ENCODE data around the gene RAB24. TPM values are rescaled to one million over a fixed set of nuclear protein-coding genes. Genes with fewer than 3 reads are reported as not detected.
A peak's percentile ranks its signal among the peaks of the same experiment; 100 is the strongest.

RAB24 gene
- total RNA-seq, 1 donor: 14.2 TPM

DNA sequence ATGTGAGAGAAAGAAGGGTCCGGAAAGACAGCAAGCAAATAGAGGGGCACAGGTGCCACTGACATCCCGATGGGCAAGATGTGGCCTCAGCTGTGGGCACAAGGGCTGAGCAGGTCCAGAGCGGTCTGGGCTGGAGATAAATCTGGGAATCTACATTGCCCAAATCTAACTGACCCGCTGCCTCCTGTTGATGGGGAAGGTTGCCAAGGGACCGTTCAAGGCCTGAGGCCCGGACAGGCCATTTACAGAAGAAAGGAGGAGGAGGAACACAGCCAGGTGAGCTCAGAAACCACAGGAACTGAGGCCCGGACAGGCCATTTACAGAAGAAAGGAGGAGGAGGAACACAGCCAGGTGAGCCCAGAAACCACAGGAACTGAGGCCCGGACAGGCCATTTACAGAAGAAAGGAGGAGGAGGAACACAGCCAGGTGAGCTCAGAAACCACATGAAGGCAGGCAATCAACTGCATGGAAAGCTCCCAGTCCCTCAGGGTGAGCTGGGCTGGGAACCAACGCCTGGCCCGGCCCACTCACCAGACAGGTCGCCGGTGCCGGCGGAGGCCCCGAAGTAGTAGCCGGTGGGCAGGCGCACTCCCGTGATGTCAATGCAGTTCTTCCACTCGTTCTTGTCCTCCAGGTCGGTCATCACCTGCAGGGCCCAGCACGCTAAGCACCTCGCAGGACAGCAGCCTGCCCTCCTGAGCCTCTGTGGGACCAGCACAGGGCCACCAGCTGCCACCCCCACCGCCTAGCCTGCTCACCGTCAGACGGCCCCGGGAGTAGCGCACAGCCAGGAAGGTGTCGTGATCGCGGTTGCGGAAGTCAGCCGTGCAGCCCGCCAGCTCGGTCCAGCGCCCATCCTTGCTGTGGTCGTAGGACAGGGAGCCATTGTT is 33.3 kb upstream of the RAB24 start:
- H3K4me3 ChIP-seq (ENCODE audit: low read depth, low read length): no peak overlapping the region
- no peak for DNase-seq (ENCODE audit: low read depth)
- no peak for TF ChIP-seq CTCF (IDR thresholded peaks at IDR 0.05; ENCODE audit: insufficient read depth, low read depth, low read length)

GRCh38 chr5:177336112-177336511 is 32.6 kb upstream of the RAB24 start:
- DNase-seq (ENCODE audit: low read depth): no peak
- H3K4me3 ChIP-seq (ENCODE audit: low read depth, low read length): no peak overlapping the region
- peak; percentile 38 for TF ChIP-seq CTCF (IDR thresholded peaks at IDR 0.05; ENCODE audit: insufficient read depth, low read depth, low read length)

- no peak for TF ChIP-seq CTCF (IDR thresholded peaks at IDR 0.05; ENCODE audit: insufficient read depth, low read depth, low read length)
- no peak for DNase-seq (ENCODE audit: low read depth)
- H3K4me3 ChIP-seq (ENCODE audit: low read depth, low read length): no peak overlapping the region
Measured at GRCh38 chr5:177335701-177336065, 32.2 kb upstream of the RAB24 start.

DNA sequence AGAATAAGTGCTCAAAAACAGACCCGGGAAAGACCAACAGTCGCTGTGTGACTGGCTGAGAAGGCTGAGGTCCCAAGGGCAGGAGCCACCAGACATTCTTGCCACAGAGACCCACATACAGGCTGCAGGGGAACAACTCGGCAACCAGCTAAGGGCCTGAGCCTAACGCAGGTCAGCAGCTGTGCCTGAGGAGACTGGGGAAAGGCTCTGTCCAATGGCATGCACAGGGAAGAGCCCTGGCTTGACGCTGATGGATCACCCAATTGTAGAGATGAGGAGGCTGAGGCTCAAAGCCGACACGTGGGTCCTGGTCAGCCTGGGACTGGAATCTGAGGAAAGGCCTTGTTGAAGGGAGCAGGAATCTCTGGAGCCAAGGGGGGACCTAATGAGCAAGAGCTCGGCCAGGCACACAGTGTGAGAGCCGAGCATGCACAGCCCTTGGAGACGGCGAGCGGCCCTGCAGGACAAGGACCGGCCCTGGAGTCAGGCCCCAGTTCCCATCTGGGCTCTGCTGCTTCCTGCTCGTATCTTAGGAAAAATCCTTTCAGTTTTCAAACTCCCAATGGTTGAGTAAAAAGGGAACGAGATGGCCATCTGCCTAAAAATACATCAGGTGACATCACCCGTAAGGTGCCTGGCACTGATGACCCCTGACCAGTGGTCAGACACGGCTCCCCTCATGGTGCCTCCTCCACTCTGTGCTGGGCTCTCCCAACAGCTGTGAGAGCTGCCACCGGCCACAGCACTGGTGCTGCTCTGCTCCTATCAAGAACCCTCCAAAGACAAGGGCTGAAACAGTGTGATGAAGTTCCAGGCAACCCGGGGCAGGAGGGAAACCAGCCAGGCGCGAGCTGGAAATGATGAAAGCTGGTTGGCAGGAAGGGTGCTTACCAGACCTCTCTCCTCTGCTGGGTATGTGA is 31.5 kb upstream of the RAB24 start:
- TF ChIP-seq CTCF (IDR thresholded peaks at IDR 0.05; ENCODE audit: insufficient read depth, low read depth, low read length): no peak
- DNase-seq (ENCODE audit: low read depth): no peak
- H3K4me3 ChIP-seq (ENCODE audit: low read depth, low read length): no peak overlapping the region

DNA sequence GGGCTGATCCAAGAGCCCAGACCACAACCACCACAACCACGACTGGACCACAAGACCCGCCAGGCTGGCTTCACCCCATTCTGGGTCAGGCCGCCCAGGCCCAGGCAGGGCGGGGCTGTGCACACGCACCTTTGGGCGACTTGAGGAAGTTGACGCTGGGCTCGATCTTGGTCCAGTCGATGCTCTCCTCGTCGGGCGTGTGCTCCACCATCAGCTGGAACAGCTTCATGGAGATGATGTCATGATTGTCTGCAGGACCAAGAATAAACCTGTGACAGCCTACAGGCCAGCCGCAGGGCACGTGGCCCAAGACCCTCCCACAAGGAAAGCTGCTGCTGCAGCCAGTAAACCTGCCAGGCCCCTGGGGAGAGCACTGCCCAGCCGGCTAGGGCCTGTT is 30.6 kb upstream of the RAB24 start:
- no peak for TF ChIP-seq CTCF (IDR thresholded peaks at IDR 0.05; ENCODE audit: insufficient read depth, low read depth, low read length)
- no peak overlapping the region for H3K4me3 ChIP-seq (ENCODE audit: low read depth, low read length)
- DNase-seq (ENCODE audit: low read depth): no peak

GRCh38 chr5:177333420-177334154 is 30.1 kb upstream of the RAB24 start:
- no peak overlapping the region for H3K4me3 ChIP-seq (ENCODE audit: low read depth, low read length)
- DNase-seq (ENCODE audit: low read depth): no peak
- no peak for TF ChIP-seq CTCF (IDR thresholded peaks at IDR 0.05; ENCODE audit: insufficient read depth, low read depth, low read length)
